GM18502 (cell line): Measurements from ENCODE around the gene DOCK9.

ENCODE experiments used
- ATAC-seq: cut with Tn5 transposase; IDR thresholded peaks from one replicate; pipeline ENCODE4 v1.9.1; 2021; ENCODE audit warnings: mild to moderate bottlenecking; ENCODE audit not compliant: unreplicated experiment, poor library complexity

Gene DOCK9

GRCh38 chr13:98809345-98809777 lies 168.5 kb downstream of the DOCK9 start:
- no peak for ATAC-seq

- no peak for ATAC-seq
Measured at GRCh38 chr13:98807774-98808173, 170.1 kb downstream of the DOCK9 start.

GRCh38 chr13:98804336-98804855 lies 173.5 kb downstream of the DOCK9 start:
- no peak for ATAC-seq

- ATAC-seq: no peak
Measured at GRCh38 chr13:98803921-98804320, 173.9 kb downstream of the DOCK9 start.

- no peak for ATAC-seq
Measured at GRCh38 chr13:98803111-98803561, 174.7 kb downstream of the DOCK9 start.

GRCh38 chr13:98802559-98802958 lies 175.3 kb downstream of the DOCK9 start:
- ATAC-seq: no peak

GRCh38 chr13:98801626-98802418 lies 176.0 kb downstream of the DOCK9 start:
- ATAC-seq: no peak

GRCh38 chr13:98800078-98800477 lies 177.8 kb downstream of the DOCK9 start:
- ATAC-seq: no peak

GRCh38 chr13:98798849-98799645 lies 178.8 kb downstream of the DOCK9 start:
- no peak for ATAC-seq

GRCh38 chr13:98797456-98797855 lies 180.4 kb downstream of the DOCK9 start:
- ATAC-seq: no peak

- no peak for ATAC-seq
Measured at GRCh38 chr13:98796798-98797197, 181.1 kb downstream of the DOCK9 start.

- no peak for ATAC-seq
Measured at GRCh38 chr13:98796191-98796590, 181.7 kb downstream of the DOCK9 start.

- no peak for ATAC-seq
Measured at GRCh38 chr13:98795220-98795619, 182.6 kb downstream of the DOCK9 start.

GRCh38 chr13:98794498-98794897 lies 183.4 kb downstream of the DOCK9 start:
- no peak for ATAC-seq

- no peak for ATAC-seq
Measured at GRCh38 chr13:98792785-98793495, 184.9 kb downstream of the DOCK9 start.

GRCh38 chr13:98792321-98792720 lies 185.5 kb downstream of the DOCK9 start:
- ATAC-seq: no peak

GRCh38 chr13:98791611-98792010 lies 186.3 kb downstream of the DOCK9 start:
- ATAC-seq: no peak

GRCh38 chr13:98787996-98788395 lies 189.9 kb downstream of the DOCK9 start:
- no peak for ATAC-seq

- no peak for ATAC-seq
Measured at GRCh38 chr13:98787173-98787572, 190.7 kb downstream of the DOCK9 start.

GRCh38 chr13:98786023-98786422 lies 191.8 kb downstream of the DOCK9 start:
- no peak for ATAC-seq

- no peak for ATAC-seq
Measured at GRCh38 chr13:98785405-98785804, 192.5 kb downstream of the DOCK9 start.
